Cerebellar nuclear complex (tissue), 1 donor: ENCODE measurements around the gene HSDL1.

Experiments used
- DNase-seq, 2 experiments: peaks; one replicate each; lab custom pipeline; 2025; lab: John Stamatoyannopoulos, UW

HSDL1 gene

GRCh38 chr16:84107921-84108320 is 37.1 kb downstream of the HSDL1 start:
- no peak for DNase-seq

DNA sequence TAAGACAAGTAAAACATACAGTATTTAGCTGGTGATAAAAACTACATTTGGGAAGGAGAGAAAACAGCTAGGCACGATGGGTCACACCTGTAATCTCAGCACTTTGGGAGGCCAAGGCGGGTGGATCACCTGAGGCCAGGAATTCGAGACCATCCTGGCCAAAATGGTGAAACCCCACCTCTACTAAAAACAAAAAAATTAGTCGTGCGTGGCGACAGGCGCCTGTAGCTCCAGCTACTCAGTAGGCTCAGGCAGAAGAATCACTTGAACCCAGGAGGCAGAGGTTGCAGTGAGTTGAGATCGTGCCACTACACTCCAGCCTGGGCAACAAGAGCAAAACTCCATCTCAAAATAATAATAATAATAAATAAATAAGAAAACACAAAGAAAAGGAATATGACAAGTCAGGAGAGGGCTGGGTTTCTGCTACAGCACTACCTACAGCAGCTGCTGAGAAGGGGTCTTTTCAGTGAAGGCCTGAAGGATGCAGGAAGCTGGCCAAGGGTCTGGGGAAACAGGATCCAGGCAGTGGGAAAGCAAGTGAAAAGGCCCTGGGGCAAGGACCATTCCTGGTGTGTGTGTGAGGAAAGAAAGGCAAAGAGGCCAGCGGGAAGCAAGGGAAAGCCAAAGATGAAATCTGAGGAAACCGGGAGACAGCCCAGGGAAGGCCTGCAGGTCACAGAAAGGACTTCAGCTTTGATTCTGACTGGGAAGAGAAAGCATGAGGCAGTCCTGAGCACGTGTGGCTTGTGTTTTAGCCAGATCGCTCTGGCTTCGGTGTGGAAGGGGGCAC is 38.8 kb downstream of the HSDL1 start:
- DNase-seq, result no peak

DNA sequence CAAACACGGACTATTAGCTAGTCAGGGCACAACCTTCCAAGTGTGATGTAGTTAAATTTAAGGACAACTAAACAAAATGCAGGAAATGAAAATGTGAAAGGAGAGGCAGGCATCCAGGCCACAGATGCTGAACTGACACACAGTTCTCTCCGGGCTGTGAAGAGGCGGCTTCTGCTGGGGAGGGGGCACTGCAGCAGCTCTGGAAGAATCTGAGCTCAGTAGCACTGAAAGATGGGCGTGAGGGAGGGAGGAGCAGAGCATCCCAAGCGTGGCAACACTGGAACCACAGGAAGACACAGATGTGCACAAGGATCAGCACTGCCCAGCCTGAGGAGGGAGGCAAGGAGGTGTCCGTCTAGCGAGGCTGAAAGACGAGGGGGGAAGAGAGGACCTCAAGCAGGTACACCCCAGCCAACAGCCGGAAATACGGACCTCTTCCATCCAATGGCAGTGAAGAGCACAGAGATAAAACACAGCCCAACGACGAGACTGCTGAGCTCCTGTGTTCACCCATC is 39.6 kb downstream of the HSDL1 start:
- no peak for DNase-seq

DNA sequence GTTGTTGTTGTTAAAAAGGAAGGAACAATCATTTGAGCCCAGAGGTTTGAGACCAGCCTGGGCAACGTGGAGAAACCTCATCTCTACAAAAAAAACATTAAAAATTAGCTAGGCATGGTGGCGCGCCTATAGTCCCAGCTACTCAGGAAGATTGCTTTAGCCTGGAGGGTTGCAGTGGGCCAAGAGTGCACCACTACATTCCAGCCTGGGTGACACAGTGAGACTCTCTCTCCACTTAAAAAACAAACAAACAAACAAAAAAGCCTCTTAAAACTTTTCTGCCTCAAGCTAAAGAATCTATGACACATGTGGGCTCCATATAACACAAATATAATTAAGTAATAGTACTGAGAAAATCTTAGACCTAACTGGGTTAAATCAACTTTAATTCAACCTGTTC is 40.7 kb downstream of the HSDL1 start:
- DNase-seq, result no peak

GRCh38 chr16:84103678-84104077 is 41.3 kb downstream of the HSDL1 start:
- DNase-seq, result no peak

- DNase-seq, result no peak
Observed at GRCh38 chr16:84098939-84099338, 46.0 kb downstream of the HSDL1 start.

DNA sequence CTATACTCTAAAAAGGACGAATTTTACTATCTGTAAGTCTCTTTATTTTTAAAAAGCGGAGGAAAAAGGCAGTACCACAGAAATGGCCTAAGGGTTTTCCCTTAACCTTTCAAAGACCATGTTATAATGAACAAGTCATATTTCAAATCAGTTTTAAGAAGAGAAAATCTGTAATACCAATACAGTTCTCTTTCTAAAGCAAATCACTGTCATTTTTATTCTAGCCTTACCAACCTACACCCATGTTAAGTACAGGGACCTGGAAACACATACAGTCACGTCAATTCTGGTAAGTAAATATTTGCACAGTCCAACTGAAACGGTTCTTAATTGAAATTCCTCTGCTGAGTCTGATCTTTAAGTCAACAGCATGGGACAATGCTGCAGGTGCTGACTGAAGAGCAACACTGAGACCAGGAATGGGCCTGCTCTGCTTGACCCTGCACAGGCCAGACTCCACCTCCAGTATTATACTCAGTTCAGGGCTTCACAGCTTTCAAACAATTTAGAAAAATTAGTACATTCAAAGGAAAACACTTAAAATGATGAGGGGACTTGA is 48.5 kb downstream of the HSDL1 start:
- no peak for DNase-seq

DNA sequence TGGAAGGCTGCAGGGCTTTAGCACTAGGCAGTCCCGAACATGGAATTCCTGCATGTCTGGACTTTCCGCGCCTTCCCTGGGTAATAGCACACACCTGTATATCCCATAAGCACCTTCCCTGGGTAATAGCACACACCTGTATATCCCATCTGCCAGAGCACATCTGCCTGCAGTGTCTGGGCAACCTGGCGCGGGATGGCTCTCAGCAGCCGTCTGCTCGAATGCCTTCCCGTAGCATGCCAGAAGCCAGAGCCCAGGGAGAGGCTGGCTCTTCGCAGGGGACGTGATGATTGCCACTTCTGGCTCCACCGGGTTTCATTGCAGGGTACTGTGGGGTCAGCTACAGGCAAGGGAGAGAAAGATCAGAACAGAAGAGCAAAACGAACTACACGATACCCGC is 49.5 kb downstream of the HSDL1 start:
- no peak for DNase-seq

DNA sequence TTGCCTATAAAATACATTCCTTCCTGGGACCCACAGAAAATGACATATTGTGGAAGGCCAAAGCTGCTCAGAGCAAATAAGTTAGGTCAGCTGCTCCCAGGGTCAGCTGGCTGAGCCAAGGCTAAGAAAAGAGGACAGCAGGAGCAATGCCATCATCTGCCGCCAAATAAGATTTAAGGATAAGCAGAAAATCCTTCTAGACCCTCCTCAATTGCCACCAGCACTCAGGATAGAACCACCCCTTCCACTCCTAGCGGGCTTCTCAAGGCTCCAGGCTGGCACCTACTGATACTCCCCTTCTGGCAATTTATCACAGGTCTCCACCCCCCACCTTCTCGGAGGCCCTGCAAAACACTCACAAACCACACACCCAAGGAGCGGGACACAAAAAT is 51.1 kb downstream of the HSDL1 start:
- DNase-seq, result no peak

DNA sequence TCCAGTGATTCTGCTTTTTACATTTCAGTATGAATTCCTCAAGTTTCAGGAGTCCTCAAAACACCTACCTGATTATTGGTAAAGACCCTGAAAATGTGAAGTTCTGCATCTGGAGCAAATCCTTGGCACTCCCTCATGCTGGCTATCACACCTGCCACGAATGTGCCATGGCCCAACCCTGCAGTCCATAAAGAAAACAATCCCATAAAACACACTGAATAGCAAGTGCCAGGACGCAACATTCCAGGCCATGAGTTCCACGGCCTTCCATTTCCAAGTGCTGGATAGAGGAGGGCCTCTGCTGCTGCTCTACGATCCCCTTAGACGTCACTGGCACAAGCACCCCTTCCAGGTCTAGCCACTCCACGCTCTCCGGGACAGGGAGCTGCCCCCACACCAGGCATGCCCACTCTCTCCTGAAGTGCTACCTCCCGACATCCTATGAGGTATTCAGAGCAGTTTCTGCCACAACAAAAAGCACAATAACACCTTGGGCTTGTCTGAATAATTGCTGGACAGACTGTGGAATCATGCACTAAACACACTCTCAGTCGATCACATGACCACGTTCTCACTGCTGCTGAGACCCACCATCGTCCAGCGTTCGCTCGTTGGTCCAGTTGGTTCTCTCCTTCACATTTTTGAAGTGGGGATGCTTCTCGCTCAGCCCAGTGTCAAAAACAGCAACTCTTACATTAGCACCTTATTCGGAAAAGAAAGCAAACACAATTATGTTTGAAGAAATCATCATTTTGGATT is 51.7 kb downstream of the HSDL1 start:
- DNase-seq, result no peak

DNA sequence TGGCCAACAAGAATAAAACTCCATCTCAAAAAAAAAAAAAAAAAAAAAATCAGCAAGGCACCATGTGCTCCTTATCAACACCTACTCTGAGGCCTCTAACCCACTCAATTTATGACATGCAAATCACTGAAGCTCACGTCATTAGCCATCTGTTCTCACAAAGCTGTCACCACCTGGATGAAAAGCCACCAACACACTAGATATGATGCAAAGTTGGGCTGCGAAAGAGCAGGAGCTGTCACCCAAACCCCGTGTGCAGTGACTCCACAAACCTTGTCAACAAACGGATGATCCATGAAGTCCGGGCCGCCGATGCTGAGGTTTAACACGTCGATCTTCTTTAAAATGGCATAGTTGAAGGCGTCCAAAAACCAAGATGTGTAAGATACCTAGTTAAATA is 53.5 kb downstream of the HSDL1 start:
- DNase-seq, result no peak

- no peak for DNase-seq
Observed at GRCh38 chr16:84090211-84090610, 54.8 kb downstream of the HSDL1 start.

GRCh38 chr16:84088695-84089395 is 56.1 kb downstream of the HSDL1 start:
- no peak for DNase-seq

DNA sequence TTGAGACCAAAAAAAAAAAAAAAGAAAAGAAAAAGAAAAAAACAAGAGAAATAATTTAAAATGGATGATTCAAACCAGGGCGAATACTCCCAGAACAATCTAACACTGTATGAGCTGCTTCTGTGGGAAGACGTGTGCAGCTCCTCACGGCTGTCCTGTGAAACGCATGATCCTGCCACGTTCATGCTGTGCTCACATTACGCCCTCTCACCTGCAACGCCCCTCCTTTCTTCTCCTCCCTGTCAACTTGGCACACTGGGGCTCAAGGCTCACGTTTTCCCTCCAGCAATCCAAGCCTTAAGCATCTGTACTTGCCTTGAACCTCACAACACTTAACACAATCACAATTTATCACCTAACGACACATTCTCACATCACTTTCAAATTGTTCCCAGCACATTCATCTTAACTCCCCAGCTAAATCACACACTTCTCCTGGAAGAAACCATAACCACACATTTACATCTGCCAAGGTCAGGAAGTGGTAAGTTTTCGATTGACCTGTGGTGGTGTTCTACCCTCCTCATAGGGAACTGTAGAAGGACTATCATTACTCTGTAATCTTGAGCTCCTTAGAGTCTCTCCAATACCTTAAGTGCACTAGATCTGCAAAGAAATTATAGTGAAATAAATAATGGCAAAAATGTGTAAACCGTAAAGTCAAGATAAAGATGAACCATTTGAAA is 57.4 kb downstream of the HSDL1 start:
- no peak for DNase-seq

DNA sequence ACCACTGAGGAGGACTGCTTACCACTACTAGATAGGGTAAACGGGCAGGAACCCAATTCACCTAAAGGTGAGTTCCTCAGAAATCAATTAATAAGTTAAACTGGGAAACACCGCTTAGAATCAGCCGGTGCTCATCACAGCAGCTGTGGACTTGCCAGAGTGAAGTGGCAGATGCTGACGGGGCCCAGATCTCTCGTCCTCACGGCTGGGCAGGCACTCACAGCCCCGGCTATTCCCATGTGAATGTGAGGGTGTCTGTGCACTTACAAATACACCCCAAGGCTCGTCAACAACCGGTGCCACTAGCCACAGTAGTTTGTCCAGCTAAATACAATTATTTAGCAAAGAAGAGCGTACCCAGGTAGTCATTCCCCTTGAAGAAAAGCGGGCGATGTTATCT is 58.0 kb downstream of the HSDL1 start:
- DNase-seq, result no peak

DNA sequence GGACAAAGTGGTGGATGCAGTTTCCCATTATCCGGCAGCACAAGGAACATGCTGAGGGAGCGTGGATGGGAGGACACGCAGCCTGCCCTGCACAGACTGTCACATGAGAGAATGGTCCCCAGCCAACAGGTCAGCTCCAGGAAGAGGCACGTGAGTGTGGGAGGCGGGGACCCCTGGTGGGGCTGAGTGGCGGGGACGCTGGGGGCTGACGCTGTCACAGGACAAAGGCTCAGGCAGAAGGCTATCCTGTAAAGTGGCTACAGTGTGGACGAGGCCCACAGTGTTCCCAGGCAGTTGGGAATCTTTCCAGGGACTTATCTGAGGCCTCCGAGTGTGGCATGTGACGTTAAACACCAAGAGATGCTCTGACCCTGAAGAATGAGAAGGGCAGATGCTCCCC is 58.6 kb downstream of the HSDL1 start:
- DNase-seq, result no peak

GRCh38 chr16:84085773-84086172 is 59.2 kb downstream of the HSDL1 start:
- DNase-seq, result no peak

DNA sequence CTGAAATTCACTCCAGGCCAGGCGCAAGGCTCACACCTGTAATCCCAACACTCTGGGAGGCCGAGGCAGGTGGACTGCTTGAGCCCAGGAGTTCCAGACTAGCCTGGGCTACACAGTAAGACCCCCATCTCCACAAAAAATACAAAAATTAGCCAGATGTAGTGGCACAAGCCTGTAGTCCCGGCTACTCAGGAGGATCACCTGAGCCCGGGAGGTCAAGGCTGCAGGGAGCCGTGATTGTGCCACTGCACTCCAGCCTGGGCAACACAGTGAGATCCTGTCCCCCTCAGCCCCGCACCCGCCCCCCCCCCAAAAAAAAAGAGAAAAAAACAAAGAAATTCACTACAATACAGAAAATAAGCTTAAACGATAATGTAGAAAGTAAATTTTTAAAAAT is 59.7 kb downstream of the HSDL1 start:
- no peak for DNase-seq

DNA sequence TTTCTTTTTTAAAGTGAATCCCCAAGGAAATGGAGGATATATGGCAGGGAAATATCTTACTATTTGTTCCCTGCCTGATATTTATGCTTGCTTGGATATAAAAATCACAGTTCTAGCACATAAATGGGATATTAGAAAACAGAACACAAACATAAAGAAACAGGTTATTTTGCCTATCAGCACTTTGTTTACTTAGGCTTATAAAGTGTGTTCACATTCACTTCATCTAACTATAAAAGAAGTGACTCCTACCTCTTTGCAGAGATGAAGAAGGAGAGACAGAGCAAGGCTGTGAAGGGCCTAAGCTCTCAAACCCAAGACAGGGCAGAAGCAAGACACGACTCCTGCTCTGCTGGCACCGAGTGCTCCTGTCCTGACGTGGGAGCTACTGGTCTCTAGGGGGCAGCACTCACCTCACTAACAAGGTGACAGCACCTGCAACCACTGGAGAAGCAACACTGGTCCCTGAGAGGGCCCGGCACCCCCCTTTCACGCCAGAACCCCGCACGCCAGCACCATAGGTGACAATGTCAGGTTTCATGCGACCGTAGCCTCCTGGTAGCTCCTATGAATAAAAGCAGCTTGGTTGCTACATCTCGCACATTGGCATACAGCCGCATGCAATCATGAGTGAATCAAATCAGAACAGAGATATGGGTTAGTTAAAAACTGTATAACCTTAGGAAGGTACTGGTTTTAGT is 60.3 kb downstream of the HSDL1 start:
- no peak for DNase-seq

- no peak for DNase-seq
Observed at GRCh38 chr16:84082835-84083569, 62.0 kb downstream of the HSDL1 start.
